Caco-2 (cell line): ENCODE results near the gene PKD1L1. TPM values are rescaled to one million over a fixed set of nuclear protein-coding genes. Genes with fewer than 3 reads are reported as not detected.
A peak's percentile ranks its signal among the peaks of the same experiment; 100 is the strongest.

ENCODE experiments used
- BruUV-seq: library from RNA; stranded (reverse); fragments of 400-500 nt; replicated peaks from 2 replicates; lab custom pipeline; 2021; lab: Mats Ljungman, UMichigan
- CTCF ChIA-PET: fragments of 300-600 bp; sonication (Branson Sonifier 250); formaldehyde crosslinking; loops from one replicate; lab custom pipeline; 2022; ENCODE audit warnings: antibody characterized with exemption; lab: Charles Lee
- POLR2A ChIA-PET: fragments of 300-600 bp; sonication (Branson Sonifier 250); formaldehyde crosslinking; loops from one replicate; lab custom pipeline; 2022; ENCODE audit warnings: antibody characterized with exemption; lab: Charles Lee
- DNase-seq, 2 experiments: peaks; one replicate each; pipeline versions ENCODE4 v3.0.0 to v3.0.0-alpha.2; 2020 to 2022
- H3K27me3 ChIP-seq: replicated peaks from 2 replicates; pipeline ENCODE4 v1.6.0; 2011; ENCODE audit warnings: low read length; ENCODE audit not compliant: control insufficient read depth, insufficient read depth
- H3K36me3 ChIP-seq: 2 replicates; pipeline ENCODE4 v1.5.1; 2011; ENCODE audit warnings: low read length; ENCODE audit not compliant: control insufficient read depth, insufficient read depth
- H3K4me1 ChIP-seq: fragments of 250-450 bp; sonication (Bioruptor Pico); 2 replicates; pipeline ENCODE4 v1.5.1; 2020; ENCODE audit warnings: mild to moderate bottlenecking
- H3K4me3 ChIP-seq: 2 replicates; pipeline ENCODE4 v1.5.1; 2011; ENCODE audit warnings: low read depth, mild to moderate bottlenecking, control low read depth, low read length
- H3K9me3 ChIP-seq: fragments of 250-450 bp; sonication (Bioruptor Pico); 2 replicates; pipeline ENCODE4 v1.5.1; 2020; ENCODE audit warnings: mild to moderate bottlenecking, moderate library complexity
- H3K27ac Mint-ChIP-seq: one replicate; pipeline ENCODE4 v1.8.0; 2022; ENCODE audit warnings: mixed read lengths; ENCODE audit not compliant: unreplicated experiment
- H3K27me3 Mint-ChIP-seq: one replicate; pipeline ENCODE4 v1.8.0; 2022; ENCODE audit warnings: mixed read lengths; ENCODE audit not compliant: insufficient read depth, unreplicated experiment
- H3K36me3 Mint-ChIP-seq: one replicate; pipeline ENCODE4 v1.8.0; 2022; ENCODE audit warnings: mild to moderate bottlenecking, mixed read lengths; ENCODE audit not compliant: insufficient read depth, unreplicated experiment
- H3K4me1 Mint-ChIP-seq: one replicate; pipeline ENCODE4 v1.8.0; 2022; ENCODE audit warnings: low read depth, mixed read lengths; ENCODE audit not compliant: unreplicated experiment
- H3K4me3 Mint-ChIP-seq: one replicate; pipeline ENCODE4 v1.8.0; 2022; ENCODE audit warnings: mild to moderate bottlenecking, moderate library complexity, mixed read lengths; ENCODE audit not compliant: unreplicated experiment
- H3K9me3 Mint-ChIP-seq: one replicate; pipeline ENCODE4 v1.8.0; 2022; ENCODE audit warnings: mixed read lengths; ENCODE audit not compliant: unreplicated experiment
- intact Hi-C: fragments of 100-400 bp; cut with micrococcal nuclease; formaldehyde crosslinking; loops from one replicate; pipeline ENCODE4 v1.10.0; 2022; ENCODE audit not compliant: unreplicated experiment
- total RNA-seq: library from RNA; stranded (reverse); gene quantifications from 2 replicates; pipeline ENCODE4 v1.2.3, GENCODE V29; 2022
- TF ChIP-seq, protein P1 (sequence below), 2 experiments: fragments of 200-600 bp in 1 of 2; IDR thresholded peaks; 1 replicate in 1 of 2; 2 replicates in 1 of 2; pipeline versions ENCODE4 v1.5.1 to v1.8.0; 2011 to 2022; ENCODE audit warnings: antibody characterized with exemption in 1 of 2, control low read depth in 1 of 2, inconsistent platforms in 1 of 2, low read depth in 1 of 2, low read length in 1 of 2, mild to moderate bottlenecking in 1 of 2, moderate library complexity in 1 of 2; ENCODE audit not compliant: insufficient read depth in 1 of 2, severe bottlenecking in 1 of 2, unreplicated experiment in 1 of 2

The PKD1L1 gene
- total RNA-seq, 1 experiment from 2014 or later: 0.25 TPM

DNA sequence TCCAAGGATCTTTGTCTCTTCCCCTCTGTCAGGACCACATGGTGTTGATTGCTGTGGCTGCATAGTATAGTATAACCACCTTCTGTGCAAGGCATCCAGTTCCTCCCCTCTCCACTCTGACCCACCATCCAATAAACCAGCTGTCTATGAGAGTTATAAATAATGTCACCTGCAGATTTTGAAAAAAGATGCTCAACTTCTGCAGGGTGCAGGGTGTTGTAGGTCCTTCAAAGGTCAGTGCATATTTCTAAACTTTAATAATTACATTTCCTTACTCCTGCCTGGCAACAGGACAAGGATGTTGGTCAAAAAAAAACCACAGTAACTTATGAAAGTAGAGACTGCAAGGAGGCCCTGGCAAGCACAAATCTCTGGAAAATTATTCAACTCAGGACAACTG lies 166.2 kb downstream of the PKD1L1 start:
- Histone ChIP-seq H3K4me3 (no peak overlapping the region), H3K27me3 (no peaks in the 10 kb centered on the region), H3K9me3 (no peaks in the 10 kb centered on the region), H3K4me1 (peaks cover 85% of the 10 kb centered on the region), H3K36me3 (no peaks in the 10 kb centered on the region)
- H3K27me3 Mint-ChIP-seq: no peaks in the 10 kb centered on the region
- no TSS peak for BruUV-seq
- intact Hi-C loops: no loop called here
- peaks cover 12% of the 10 kb centered on the region for H3K36me3 Mint-ChIP-seq
- ChIA-PET CTCF (no interaction called here), POLR2A (no interaction called here)
- H3K9me3 Mint-ChIP-seq: no peaks in the 10 kb centered on the region
- H3K4me3 Mint-ChIP-seq: no peak overlapping the region
- DNase-seq: no peak
- TF ChIP-seq, protein P1, sequence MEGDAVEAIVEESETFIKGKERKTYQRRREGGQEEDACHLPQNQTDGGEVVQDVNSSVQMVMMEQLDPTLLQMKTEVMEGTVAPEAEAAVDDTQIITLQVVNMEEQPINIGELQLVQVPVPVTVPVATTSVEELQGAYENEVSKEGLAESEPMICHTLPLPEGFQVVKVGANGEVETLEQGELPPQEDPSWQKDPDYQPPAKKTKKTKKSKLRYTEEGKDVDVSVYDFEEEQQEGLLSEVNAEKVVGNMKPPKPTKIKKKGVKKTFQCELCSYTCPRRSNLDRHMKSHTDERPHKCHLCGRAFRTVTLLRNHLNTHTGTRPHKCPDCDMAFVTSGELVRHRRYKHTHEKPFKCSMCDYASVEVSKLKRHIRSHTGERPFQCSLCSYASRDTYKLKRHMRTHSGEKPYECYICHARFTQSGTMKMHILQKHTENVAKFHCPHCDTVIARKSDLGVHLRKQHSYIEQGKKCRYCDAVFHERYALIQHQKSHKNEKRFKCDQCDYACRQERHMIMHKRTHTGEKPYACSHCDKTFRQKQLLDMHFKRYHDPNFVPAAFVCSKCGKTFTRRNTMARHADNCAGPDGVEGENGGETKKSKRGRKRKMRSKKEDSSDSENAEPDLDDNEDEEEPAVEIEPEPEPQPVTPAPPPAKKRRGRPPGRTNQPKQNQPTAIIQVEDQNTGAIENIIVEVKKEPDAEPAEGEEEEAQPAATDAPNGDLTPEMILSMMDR (IDR thresholded peaks at IDR 0.05; ENCODE audit: insufficient read depth in 1 of 2, low read depth in 1 of 2, low read length in 1 of 2, severe bottlenecking in 1 of 2, unreplicated experiment in 1 of 2): no peak
- peak overlapping the region; percentile 49 for H3K27ac Mint-ChIP-seq
- peaks cover 63% of the 10 kb centered on the region for H3K4me1 Mint-ChIP-seq

DNA sequence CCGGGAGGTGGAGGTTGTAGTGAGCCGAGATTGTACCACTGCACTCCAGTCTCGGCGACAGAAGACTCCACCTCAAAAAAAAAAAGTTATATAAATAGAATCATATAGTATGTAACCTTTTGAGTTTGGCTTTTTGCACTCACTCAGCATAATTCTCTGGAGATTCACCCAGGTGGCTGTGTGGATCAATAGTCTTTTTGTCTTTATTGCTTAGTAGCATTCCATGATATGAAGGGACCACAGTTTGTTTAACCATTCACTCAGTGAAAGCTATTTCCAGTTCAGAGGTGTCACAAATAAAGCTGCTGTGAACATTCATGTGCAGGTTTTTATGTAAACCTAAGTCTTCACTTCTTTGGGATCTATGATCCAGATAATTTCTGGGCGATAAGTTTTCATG lies 167.7 kb downstream of the PKD1L1 start:
- Histone ChIP-seq H3K4me3 (no peak overlapping the region), H3K27me3 (no peaks in the 10 kb centered on the region), H3K4me1 (peaks cover 85% of the 10 kb centered on the region), H3K36me3 (no peaks in the 10 kb centered on the region), H3K9me3 (no peaks in the 10 kb centered on the region)
- TF ChIP-seq, protein P1 (IDR thresholded peaks at IDR 0.05; ENCODE audit: insufficient read depth in 1 of 2, low read depth in 1 of 2, low read length in 1 of 2, severe bottlenecking in 1 of 2, unreplicated experiment in 1 of 2): no peak
- peaks cover 65% of the 10 kb centered on the region for H3K4me1 Mint-ChIP-seq
- H3K27ac Mint-ChIP-seq: peak overlapping the region; percentile 71
- peaks cover 17% of the 10 kb centered on the region for H3K36me3 Mint-ChIP-seq
- DNase-seq: no peak
- ChIA-PET POLR2A (no interaction called here), CTCF (no interaction called here)
- intact Hi-C loops: no loop called here
- no TSS peak for BruUV-seq
- no peaks in the 10 kb centered on the region for H3K9me3 Mint-ChIP-seq
- H3K27me3 Mint-ChIP-seq: no peaks in the 10 kb centered on the region
- no peak overlapping the region for H3K4me3 Mint-ChIP-seq

DNA sequence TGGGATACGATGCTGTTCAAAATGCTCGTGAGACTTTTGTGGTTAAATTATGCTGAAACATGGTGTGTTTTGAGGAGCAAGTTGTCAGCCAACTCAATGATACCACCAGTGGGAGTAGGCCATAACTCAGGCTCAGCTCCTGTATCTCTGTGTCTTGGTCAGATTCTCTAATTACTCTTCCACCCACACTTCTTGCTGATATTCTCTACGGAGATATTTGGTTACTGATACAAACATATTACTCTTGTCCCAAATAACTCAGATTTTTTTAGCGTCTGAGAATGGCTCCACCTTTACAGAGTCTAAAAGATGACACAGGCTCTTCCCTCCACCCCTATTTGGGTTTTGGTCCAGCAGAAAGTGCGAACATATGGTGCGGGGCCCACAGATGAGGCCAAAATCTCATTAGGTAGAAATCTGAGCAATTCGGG lies 168.9 kb downstream of the PKD1L1 start:
- intact Hi-C loops: loop anchor here (5.0 kb wide), 2 partner anchors 38 to 117 kb away; no protein-coding TSS in a partner anchor
- Histone ChIP-seq H3K9me3 (no peaks in the 10 kb centered on the region), H3K27me3 (no peaks in the 10 kb centered on the region), H3K4me3 (no peak overlapping the region), H3K36me3 (no peaks in the 10 kb centered on the region), H3K4me1 (peaks cover 83% of the 10 kb centered on the region)
- no peak for DNase-seq
- Mint-ChIP-seq H3K4me1 (peaks cover 63% of the 10 kb centered on the region), H3K27ac (peak overlapping the region; percentile 71), H3K4me3 (no peak overlapping the region), H3K36me3 (peaks cover 17% of the 10 kb centered on the region), H3K27me3 (no peaks in the 10 kb centered on the region), H3K9me3 (no peaks in the 10 kb centered on the region)
- TF ChIP-seq, protein P1 (IDR thresholded peaks at IDR 0.05; ENCODE audit: insufficient read depth in 1 of 2, low read depth in 1 of 2, low read length in 1 of 2, severe bottlenecking in 1 of 2, unreplicated experiment in 1 of 2): no peak
- BruUV-seq: no TSS peak
- CTCF ChIA-PET: no interaction called here
- POLR2A ChIA-PET: no interaction called here
